PC-3 (cell line): ENCODE results near the gene SYNJ2. TPM values are rescaled to one million over a fixed set of nuclear protein-coding genes. Genes with fewer than 3 reads are reported as not detected.

Experiments
- ATAC-seq: fragments of 200-7000 bp; cut with Tn5 transposase; 2 replicates; pipeline ENCODE4 v1.9.1; 2020; ENCODE audit warnings: mild to moderate bottlenecking, moderate library complexity
- BruUV-seq: library from RNA; stranded (reverse); fragments of 400-500 nt; replicated peaks from 2 replicates; lab custom pipeline; 2021; lab: Mats Ljungman, UMichigan
- CTCF ChIA-PET: fragments of 300-600 bp; sonication (Branson Sonifier 250); formaldehyde crosslinking; loops from one replicate; lab custom pipeline; 2022; ENCODE audit warnings: antibody characterized with exemption; lab: Charles Lee
- POLR2A ChIA-PET: fragments of 300-600 bp; sonication (Branson Sonifier 250); formaldehyde crosslinking; loops from one replicate; lab custom pipeline; 2022; ENCODE audit warnings: antibody characterized with exemption; ENCODE audit not compliant: unreplicated experiment; lab: Charles Lee
- DNase-seq: peaks from one replicate; pipeline ENCODE4 v3.0.0-alpha.2; 2015
- H2AFZ ChIP-seq: fragments of 300-600 bp; sonication (generic); 2 replicates; pipeline ENCODE4 v1.6.0; 2016; ENCODE audit warnings: antibody characterized with exemption, low read length
- H3F3A ChIP-seq: fragments of 300-600 bp; sonication (generic); one replicate; pipeline ENCODE4 v1.6.0; 2017; ENCODE audit warnings: antibody characterized with exemption, low read length, control low read depth, mild to moderate bottlenecking; ENCODE audit not compliant: unreplicated experiment
- H3K27ac ChIP-seq: fragments of 300-600 bp; sonication (generic); 2 replicates; pipeline ENCODE4 v1.5.1; 2016; ENCODE audit warnings: mild to moderate bottlenecking, low read length
- H3K27me3 ChIP-seq: fragments of 300-600 bp; sonication (generic); 2 replicates; pipeline ENCODE4 v1.6.1; 2016; ENCODE audit warnings: low read length, mixed read lengths
- H3K36me3 ChIP-seq: fragments of 300-600 bp; sonication (generic); 2 replicates; pipeline ENCODE4 v1.6.1; 2016; ENCODE audit warnings: low read depth, mixed run types, low read length, mixed read lengths
- H3K4me1 ChIP-seq: fragments of 300-600 bp; sonication (generic); 2 replicates; pipeline ENCODE4 v1.5.1; 2016; ENCODE audit warnings: low read length; ENCODE audit not compliant: insufficient read depth
- H3K4me2 ChIP-seq: fragments of 300-600 bp; sonication (generic); 2 replicates; pipeline ENCODE4 v1.6.0; 2016; ENCODE audit warnings: low read length
- H3K4me3 ChIP-seq: fragments of 300-600 bp; sonication (generic); 2 replicates; pipeline ENCODE4 v1.5.1; 2016; ENCODE audit warnings: mild to moderate bottlenecking, low read length, mixed read lengths
- H3K79me2 ChIP-seq: fragments of 300-600 bp; sonication (generic); 2 replicates; pipeline ENCODE4 v1.6.1; 2017; ENCODE audit warnings: low read length, mixed read lengths
- H3K9ac ChIP-seq: fragments of 300-600 bp; sonication (generic); 2 replicates; pipeline ENCODE4 v1.6.0; 2016; ENCODE audit warnings: mild to moderate bottlenecking, low read length
- H3K9me2 ChIP-seq: fragments of 300-600 bp; sonication (generic); replicated peaks from 2 replicates; pipeline ENCODE4 v1.6.1; 2016; ENCODE audit warnings: mixed run types, low read length, mixed read lengths
- H3K9me3 ChIP-seq: fragments of 300-600 bp; sonication (generic); 2 replicates; pipeline ENCODE4 v1.6.1; 2016; ENCODE audit warnings: low read length, mixed read lengths
- H4K20me1 ChIP-seq: fragments of 300-600 bp; sonication (generic); 2 replicates; pipeline ENCODE4 v1.6.1; 2016; ENCODE audit warnings: low read length, mixed read lengths
- CTCF ChIP-seq: fragments of 300-600 bp; sonication (generic); conservative IDR thresholded peaks from 2 replicates; pipeline ENCODE4 v1.5.1; 2017; ENCODE audit warnings: antibody characterized with exemption, low read depth, mild to moderate bottlenecking, low read length
- EZH2 ChIP-seq: fragments of 300-600 bp; sonication (generic); IDR thresholded peaks from one replicate; pipeline ENCODE4 v1.6.1; 2017; ENCODE audit warnings: antibody characterized with exemption, mild to moderate bottlenecking, low read length; ENCODE audit not compliant: unreplicated experiment
- EZH2phosphoT487 ChIP-seq: fragments of 300-600 bp; sonication (generic); IDR thresholded peaks from 2 replicates; pipeline ENCODE4 v1.6.1; 2018; ENCODE audit warnings: mild to moderate bottlenecking, antibody characterized with exemption, low read length, borderline replicate concordance
- intact Hi-C: fragments of 100-400 bp; cut with micrococcal nuclease; formaldehyde crosslinking; loops from 2 replicates; pipeline ENCODE4 v1.9.0; 2023
- total RNA-seq: library from RNA; depleted of rRNA; stranded (reverse); fragments of >200 nt; gene quantifications from 2 replicates; pipeline ENCODE4 v1.2.3, GENCODE V29; 2014

SYNJ2 gene
- total RNA-seq, 1 experiment from 2014 or later, result 21.5 TPM

- TF ChIP-seq EZH2phosphoT487, result no peak
- no peak for TF ChIP-seq CTCF
- TF ChIP-seq EZH2, result no peak
- CTCF ChIA-PET, result no interaction called here
- Histone ChIP-seq H3K9me2 (no peaks in the 10 kb centered on the region), H4K20me1 (no peaks in the 10 kb centered on the region), H3K4me1 (peaks cover 4% of the 10 kb centered on the region; the same call in 1 of the 2 replicates), H3K4me2 (no peak overlapping the region), H3K27me3 (no peaks in the 10 kb centered on the region), H3K27ac (no peak overlapping the region), H3F3A (no peaks in the 10 kb centered on the region), H3K4me3 (no peak overlapping the region), H3K36me3 (no peaks in the 10 kb centered on the region), H3K9ac (no peak overlapping the region), H3K79me2 (peaks cover 6% of the 10 kb centered on the region), H3K9me3 (no peaks in the 10 kb centered on the region), H2AFZ (no peak overlapping the region)
- ATAC-seq (no peak), DNase-seq (no peak)
- POLR2A ChIA-PET, result no interaction called here
- intact Hi-C loops, result no loop called here
- no TSS peak for BruUV-seq
Measured at GRCh38 chr6:157977176-157977804, 4.4 kb upstream of the SYNJ2 start.

- Histone ChIP-seq H3K4me3 (no peak overlapping the region), H3K9me2 (no peaks in the 10 kb centered on the region), H3K4me2 (no peak overlapping the region), H3K27ac (no peak overlapping the region), H3K79me2 (peaks cover 15% of the 10 kb centered on the region), H3K36me3 (no peaks in the 10 kb centered on the region), H2AFZ (no peak overlapping the region), H3F3A (no peaks in the 10 kb centered on the region), H3K9ac (no peak overlapping the region), H4K20me1 (0 out of 2 replicates have a peak, but pooled peaks cover 3% of the 10 kb centered on the region), H3K4me1 (peaks cover 4% of the 10 kb centered on the region; the same call in 1 of the 2 replicates), H3K9me3 (no peaks in the 10 kb centered on the region), H3K27me3 (no peaks in the 10 kb centered on the region)
- intact Hi-C loops, result no loop called here
- ATAC-seq (no peak), DNase-seq (no peak)
- TF ChIP-seq CTCF (no peak), EZH2phosphoT487 (no peak), EZH2 (no peak)
- CTCF ChIA-PET, result no interaction called here
- no TSS peak for BruUV-seq
- POLR2A ChIA-PET, result no interaction called here
Measured at GRCh38 chr6:157978021-157978783, 3.5 kb upstream of the SYNJ2 start.
